HG03571 (cell line): ENCODE results near the gene PARD6G.
A peak's percentile ranks its signal among the peaks of the same experiment; 100 is the strongest.

Experiments
- ATAC-seq: cut with Tn5 transposase; IDR thresholded peaks from one replicate; pipeline ENCODE4 v1.9.1; 2021; ENCODE audit not compliant: unreplicated experiment

PARD6G gene

GRCh38 chr18:80213182-80213581 lies 34.1 kb downstream of the PARD6G start:
- no peak for ATAC-seq

GRCh38 chr18:80210312-80211083 lies 36.8 kb downstream of the PARD6G start:
- ATAC-seq: peak; percentile 83

GRCh38 chr18:80208620-80209019 lies 38.7 kb downstream of the PARD6G start:
- ATAC-seq: no peak

GRCh38 chr18:80205294-80205693 lies 42.0 kb downstream of the PARD6G start:
- ATAC-seq: no peak

GRCh38 chr18:80204142-80204541 lies 43.2 kb downstream of the PARD6G start:
- no peak for ATAC-seq

GRCh38 chr18:80203249-80203648 lies 44.1 kb downstream of the PARD6G start:
- no peak for ATAC-seq

- peak; percentile 95 for ATAC-seq
Measured at GRCh38 chr18:80202264-80202998, 44.9 kb downstream of the PARD6G start.

- peak; percentile 2 for ATAC-seq
Measured at GRCh38 chr18:80201739-80202138, 45.6 kb downstream of the PARD6G start.

GRCh38 chr18:80200932-80201672 lies 46.2 kb downstream of the PARD6G start:
- no peak for ATAC-seq

- ATAC-seq: no peak
Measured at GRCh38 chr18:80200171-80200931, 47.0 kb downstream of the PARD6G start.

- ATAC-seq: no peak
Measured at GRCh38 chr18:80198994-80199748, 48.1 kb downstream of the PARD6G start.

- no peak for ATAC-seq
Measured at GRCh38 chr18:80198391-80198790, 48.9 kb downstream of the PARD6G start.

- ATAC-seq: no peak
Measured at GRCh38 chr18:80197528-80197927, 49.8 kb downstream of the PARD6G start.

- ATAC-seq: no peak
Measured at GRCh38 chr18:80196528-80197320, 50.6 kb downstream of the PARD6G start.

- peak; percentile 77 for ATAC-seq
Measured at GRCh38 chr18:80194874-80195570, 52.3 kb downstream of the PARD6G start.

- no peak for ATAC-seq
Measured at GRCh38 chr18:80193701-80194100, 53.6 kb downstream of the PARD6G start.

- no peak for ATAC-seq
Measured at GRCh38 chr18:80192653-80193385, 54.5 kb downstream of the PARD6G start.
